AG09319 (cell line): Measurements from ENCODE around the gene TMEM121.

Experiments
- DNase-seq: peaks from one replicate; pipeline ENCODE4 v3.0.0-alpha.2; 2010; ENCODE audit warnings: low read depth; ENCODE audit errors: extremely low read depth
- CTCF ChIP-seq: IDR thresholded peaks from 2 replicates; pipeline ENCODE4 v1.5.1; 2011; ENCODE audit warnings: low read depth, mild to moderate bottlenecking, inconsistent platforms, low read length, moderate library complexity

TMEM121 gene

DNA sequence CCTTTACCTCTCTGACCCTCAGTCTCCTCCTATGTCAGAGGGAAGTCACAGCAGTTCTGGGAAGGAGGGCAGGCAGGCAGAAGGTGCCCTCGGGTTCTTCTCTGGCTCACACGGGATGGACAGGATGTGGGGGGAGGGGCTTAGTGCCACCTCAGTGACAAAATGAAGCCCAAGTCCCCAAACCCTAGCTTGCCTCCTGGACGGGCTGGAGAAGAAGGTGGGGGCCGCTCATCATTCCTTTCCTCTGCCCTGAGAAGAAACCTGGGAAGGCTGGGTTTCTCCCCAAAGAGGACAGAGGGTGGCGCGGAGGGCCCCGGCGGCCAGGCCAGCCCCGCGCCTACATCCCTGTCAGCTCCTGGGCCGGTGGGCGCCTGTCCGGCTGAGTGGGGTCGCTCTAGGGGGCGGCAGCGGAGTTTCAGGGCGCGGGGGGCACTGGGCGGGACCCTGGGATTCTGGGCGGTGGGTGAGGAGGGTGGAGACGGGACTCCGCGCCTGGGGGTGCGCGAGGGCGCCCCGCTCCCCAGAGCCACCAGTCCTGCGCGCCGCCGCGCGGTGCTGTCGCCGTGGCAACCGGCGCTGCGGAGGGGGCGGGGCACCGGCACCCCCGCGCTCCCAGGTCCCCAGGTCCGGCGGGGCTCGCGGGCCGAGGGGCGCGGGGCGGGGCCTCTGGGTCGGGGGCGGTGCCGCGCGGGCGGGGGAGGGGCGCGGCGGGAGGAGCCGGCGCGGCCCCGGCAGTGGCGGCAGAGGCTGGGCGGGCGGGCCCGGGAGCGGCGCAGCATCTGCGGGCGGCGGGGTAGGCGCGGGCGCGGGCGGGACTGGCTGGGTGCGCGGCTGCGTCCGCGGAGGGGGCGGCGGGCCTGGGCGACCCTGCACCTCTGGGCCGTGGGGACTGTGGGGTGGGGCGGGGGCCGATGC, at the start of gene TMEM121:
Gene TMEM121 (plus strand): TSS at position 723 of the 915 bp plus-strand sequence. CDS start 2,252 bp downstream, outside the sequence.
- no peak for DNase-seq
- TF ChIP-seq CTCF: no peak

GRCh38 chr14:105476831-105477659, 49.3 kb upstream of the TMEM121 start:
- no peak for TF ChIP-seq CTCF
- DNase-seq: no peak

DNA sequence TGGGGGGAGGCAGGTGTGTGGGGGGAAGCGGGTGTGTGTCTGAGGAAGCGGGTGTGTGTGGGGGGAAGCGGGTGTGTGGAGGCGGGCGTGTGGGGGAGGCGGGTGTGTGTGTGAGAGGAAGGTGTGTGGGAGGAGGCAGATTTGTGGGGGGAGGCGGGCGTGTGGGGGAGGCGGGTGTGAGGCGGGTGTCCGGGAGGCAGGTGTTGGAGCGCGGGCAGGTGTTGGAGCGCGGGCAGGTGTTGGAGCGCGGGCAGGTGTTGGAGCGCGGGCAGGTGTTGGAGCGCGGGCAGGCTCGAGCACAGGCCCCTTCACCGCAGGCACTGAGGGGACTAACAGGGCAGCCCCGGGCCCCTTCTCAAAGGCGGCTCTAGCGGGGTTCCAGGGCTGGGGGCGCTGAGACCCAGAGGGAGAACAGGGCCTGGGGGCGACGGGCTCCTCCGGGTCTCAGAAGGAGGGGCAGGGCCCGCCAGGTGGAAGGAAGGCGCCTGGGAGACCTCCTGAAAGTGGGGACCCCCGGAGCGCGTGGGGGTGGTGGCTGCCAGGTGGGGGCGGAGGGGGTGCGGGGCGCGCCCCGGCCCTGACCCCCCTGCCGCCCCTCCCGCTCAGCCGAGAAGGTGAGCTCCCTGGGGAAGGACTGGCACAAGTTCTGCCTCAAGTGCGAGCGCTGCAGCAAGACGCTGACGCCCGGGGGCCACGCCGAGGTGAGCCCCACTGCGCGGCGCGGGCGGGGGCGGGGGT, 48.6 kb upstream of the TMEM121 start:
- no peak for TF ChIP-seq CTCF
- DNase-seq: no peak

- no peak for TF ChIP-seq CTCF
- DNase-seq: no peak
Observed at GRCh38 chr14:105478398-105479251, 47.8 kb upstream of the TMEM121 start.

- TF ChIP-seq CTCF: no peak
- DNase-seq: no peak
Observed at GRCh38 chr14:105479431-105480158, 46.8 kb upstream of the TMEM121 start.

DNA sequence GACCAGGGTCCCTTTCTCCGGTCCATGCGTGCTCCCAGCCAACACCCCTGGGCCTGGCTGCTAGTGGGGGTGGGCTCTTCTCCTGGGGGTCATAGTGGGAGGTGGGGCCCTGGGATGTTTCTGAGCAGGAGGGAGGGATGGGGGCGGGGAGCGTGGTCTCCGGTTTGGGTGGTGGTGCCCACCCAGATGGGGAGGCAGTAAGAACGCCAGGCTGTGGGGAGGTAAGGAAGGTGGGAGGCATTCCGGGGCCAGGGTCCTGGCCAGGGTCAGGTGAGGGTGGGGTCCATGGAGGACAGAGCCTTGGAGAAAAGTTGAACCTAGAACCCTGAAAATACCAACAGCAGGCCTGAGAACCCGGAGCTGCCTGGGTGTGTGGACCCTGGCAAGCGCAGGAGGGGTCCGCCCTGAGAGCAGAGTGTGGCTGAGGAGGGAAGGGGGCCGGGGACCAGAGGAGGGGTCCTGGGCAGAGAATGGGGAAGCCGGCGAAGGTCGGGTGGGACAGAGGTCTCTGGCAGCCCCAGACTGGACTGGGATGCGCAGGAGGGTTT, 46.1 kb upstream of the TMEM121 start:
- no peak for DNase-seq
- no peak for TF ChIP-seq CTCF
